Measurements from ENCODE around the gene DSCAML1. TPM values are rescaled to one million over a fixed set of nuclear protein-coding genes. Genes with fewer than 3 reads are reported as not detected.

Gene DSCAML1
- total RNA-seq, 1 donor from 2014 or later: 1.2 TPM

DNA sequence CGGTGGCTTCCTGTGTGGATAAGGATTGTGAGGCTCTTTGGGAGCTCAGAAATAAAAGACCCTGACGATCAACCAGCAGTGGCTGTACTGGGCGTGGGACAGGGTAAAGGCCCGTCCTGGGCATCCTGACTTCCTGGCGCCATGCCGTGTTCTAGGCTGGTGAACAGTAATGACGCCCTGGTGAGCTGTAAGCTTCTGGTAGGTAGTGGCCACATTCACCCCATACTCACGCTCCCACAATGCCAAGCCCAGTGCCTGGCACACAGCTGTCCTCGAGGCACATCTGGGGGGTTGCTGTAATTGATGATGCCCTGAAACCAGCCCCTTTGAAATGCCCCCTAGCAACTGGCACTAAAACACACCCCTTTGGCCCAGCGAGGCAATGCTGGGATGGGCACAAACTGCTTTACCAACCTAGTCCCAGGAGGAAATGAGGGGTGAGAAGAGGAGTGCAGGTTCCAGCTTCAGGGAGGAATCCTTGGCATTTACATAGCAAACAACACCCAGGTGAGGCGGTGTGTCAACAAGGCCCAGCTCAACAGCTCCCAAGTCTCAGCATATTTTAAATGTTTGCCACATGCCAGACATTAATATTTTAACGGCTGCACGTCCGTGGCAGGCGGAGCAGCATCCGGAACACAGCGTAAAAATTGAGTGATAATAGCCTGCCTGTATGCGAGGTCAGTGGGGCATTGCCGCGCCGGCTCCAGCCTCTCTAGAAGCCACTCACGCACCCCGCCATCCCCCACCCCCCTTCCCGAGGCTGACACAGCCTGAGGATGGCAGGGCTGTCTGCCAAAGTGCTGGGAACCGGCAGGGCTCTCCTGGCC lies 79.3 kb downstream of the DSCAML1 start:
- ATAC-seq (peak; percentile 63), DNase-seq (peak; percentile 62)
- intact Hi-C loops (cut with micrococcal nuclease): no loop called here

DNA sequence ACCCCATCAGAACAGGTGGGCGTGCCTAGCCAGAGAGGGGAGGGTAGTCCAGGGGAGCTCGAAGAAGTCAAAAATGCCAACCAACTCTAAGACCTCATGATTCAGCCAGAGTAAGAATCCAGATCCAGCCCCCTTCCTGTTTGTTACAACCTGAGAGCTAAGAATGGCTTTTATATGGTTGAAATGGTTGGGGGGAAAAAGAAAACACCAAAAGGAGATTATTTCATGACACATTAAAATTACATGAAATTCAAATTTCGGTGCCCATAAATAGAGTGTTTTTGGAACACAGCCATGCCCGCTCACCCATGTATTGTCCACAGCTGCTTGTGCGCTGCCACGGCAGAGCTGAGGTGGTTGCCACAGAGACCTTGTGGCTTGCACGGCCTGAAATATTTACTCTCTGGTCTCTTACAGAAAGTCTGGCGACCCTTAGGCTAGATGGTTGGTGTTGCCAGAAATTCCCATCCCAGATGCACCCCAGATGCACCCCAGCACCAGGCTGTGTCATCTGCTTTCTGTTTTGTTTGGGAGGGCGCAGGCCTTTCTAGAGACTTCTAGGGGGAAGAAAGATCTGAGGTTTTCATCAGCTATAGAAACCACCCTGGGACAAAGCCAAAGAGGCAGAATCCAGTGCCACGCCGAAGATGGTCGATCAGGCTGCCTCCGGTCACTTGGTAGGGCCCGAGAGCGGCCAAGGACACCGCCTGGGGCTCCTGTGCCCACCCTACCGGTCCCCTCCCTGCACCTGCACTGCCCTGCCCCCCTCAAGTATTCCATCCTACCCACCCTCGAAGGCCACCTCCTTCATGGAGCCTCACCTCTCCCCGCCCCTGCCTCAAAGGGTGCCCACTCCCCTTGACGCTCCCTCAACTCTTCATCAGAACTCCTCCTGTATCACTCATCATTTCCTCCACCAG lies 80.2 kb downstream of the DSCAML1 start:
- no peak for ATAC-seq

DNA sequence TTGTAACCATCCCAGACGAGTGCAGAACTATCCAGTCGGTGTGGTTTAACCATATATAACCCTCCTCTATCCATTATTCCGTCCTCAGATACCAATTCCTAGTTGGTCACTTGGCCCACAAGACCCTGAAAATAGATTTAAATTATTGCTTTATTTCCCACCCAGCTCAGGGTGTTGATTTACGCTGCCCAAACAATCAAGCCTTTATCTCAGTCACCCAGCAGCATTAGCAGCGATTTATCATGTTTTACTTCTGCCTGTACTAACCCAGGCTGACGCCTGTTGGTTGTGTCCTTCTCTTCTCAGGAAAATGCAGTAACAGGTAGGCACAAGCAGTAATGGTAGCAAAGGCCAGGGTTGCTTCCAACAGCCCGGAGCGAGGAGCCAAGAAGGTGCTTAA lies 81.2 kb downstream of the DSCAML1 start:
- DNase-seq: no peak
- no peak for ATAC-seq
- intact Hi-C loops (cut with micrococcal nuclease): no loop called here

More for the DNA sequence above, 80.2 kb downstream of the DSCAML1 start:
- no peak for DNase-seq
- intact Hi-C loops (cut with micrococcal nuclease): no loop called here

DNA sequence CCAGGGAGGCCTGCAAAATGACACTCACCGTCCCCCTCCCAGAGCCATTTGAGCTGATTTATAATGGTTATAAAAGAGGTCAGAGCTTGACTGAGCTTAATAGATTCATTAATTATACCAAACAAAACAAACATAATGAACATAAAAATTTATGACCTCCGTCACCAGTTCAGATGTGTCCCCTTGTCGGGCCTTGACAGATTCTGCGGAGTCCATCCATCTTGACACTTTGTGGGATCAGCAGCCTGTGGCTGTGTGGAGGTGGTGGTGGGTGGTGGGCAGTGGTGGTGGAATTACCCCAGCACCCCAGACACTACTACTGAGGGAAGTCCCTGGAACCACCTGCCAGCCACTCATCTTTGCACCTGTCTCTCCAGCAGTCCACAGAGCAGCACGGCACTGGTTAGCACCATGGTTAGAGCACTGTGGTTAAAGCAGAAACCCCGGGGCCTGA lies 83.5 kb downstream of the DSCAML1 start:
- DNase-seq (no peak), ATAC-seq (no peak)
- intact Hi-C loops (cut with micrococcal nuclease): no loop called here

DNA sequence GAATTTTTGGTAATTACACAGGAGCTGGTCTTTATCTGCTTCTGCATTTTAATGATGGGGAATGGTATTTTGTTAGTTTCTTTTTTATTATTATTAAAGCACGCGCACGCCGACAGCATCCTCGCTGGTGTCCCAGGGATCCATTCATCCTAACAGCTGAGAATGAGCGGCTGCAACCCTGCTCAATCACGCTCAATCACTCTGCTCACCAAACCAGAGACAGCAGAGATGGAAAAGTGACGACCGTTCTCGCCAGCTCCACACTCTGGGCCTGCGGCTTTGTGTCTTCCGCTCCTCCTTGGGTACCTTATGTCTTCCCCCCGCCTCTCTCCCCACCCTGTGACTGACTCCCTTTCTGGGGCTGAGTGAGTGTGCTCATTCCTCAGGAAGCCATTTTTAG lies 84.5 kb downstream of the DSCAML1 start:
- intact Hi-C loops (cut with micrococcal nuclease): no loop called here
- no peak for ATAC-seq
- no peak for DNase-seq

DNA sequence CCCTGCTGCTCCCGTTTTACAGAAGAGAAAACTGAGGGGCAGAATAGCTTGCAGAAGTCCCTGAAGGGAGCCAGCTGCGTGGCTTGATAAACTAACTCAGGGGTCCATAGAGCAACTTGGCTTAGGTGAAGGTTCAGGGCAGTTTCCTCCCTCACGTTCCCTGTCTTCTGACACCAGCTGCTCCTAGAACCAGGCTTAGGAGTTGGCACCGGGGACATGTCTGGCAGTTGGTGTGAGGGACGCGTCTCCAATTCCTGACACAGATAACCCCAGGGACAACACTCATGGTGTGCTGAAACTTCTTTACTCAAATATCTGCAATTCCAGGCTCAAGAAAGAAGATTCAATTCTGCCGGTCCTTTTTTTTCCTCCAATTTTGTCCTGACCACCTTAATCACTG lies 85.7 kb downstream of the DSCAML1 start:
- intact Hi-C loops (cut with micrococcal nuclease): no loop called here
- DNase-seq (no peak), ATAC-seq (no peak)

DNA sequence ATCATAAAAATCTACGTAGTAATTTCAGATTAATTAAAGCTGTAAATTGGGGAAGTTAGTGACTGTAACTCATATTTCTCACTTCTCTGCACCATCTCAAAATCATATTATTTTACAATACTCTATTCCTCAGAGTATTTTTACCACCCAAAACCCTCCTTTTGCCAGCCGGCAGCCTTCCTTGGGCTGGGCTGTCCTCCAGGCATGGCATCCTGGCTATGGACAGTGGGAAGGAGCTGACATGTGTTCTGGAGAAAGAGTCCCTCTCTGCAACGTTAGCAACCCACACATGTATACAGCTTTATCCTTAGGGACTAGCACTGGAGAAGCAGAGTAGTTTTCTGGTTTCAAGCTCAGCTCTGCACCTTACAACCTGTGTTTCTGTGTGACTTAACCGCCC lies 86.8 kb downstream of the DSCAML1 start:
- DNase-seq (no peak), ATAC-seq (no peak)
- intact Hi-C loops (cut with micrococcal nuclease): no loop called here

DNA sequence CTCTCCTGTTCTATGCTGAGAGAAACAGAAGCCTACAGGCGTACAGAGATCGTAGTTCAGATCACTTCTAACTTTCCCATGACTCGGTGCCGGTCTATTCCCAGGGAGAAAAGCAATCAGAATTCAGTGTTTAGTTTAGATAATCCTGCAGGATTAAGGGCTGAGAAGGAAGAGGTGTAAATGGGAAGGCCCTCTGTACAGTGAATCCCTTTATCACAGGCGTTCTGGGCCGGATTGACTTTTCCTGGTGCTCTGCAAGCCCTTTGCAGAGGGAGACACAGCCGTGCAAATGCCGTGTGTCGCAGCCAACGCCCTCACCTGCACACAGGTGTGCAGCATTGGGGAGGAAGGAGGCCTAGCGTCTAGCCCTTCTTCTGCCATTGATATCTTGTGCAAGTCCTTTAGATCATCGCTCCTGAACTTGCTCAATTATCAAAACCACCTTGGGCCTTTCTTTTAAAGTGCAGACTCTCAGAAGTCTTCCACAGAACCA lies 90.6 kb downstream of the DSCAML1 start:
- intact Hi-C loops (cut with micrococcal nuclease): no loop called here
- ATAC-seq (no peak), DNase-seq (no peak)

DNA sequence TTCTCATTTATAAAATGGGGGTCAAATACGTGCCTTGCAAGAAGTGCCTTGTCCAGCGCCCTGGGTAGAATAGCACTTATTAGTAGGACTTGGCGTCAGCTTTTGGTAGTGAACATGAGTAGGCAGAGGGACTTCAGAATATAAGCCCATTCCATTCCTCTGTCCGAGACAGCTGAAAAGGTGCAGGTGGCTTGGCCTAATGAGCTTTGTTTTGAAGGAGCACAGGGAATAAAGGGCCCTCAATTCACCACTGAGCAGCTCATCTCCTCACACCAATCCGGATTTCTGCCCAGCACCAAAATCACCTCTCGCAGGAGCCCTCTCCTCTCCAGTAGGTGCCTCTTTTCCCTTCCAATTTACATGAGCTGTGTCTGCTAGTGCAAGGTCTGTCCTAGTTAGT lies 91.2 kb downstream of the DSCAML1 start:
- ATAC-seq (no peak), DNase-seq (no peak)
- intact Hi-C loops (cut with micrococcal nuclease): no loop called here

DNA sequence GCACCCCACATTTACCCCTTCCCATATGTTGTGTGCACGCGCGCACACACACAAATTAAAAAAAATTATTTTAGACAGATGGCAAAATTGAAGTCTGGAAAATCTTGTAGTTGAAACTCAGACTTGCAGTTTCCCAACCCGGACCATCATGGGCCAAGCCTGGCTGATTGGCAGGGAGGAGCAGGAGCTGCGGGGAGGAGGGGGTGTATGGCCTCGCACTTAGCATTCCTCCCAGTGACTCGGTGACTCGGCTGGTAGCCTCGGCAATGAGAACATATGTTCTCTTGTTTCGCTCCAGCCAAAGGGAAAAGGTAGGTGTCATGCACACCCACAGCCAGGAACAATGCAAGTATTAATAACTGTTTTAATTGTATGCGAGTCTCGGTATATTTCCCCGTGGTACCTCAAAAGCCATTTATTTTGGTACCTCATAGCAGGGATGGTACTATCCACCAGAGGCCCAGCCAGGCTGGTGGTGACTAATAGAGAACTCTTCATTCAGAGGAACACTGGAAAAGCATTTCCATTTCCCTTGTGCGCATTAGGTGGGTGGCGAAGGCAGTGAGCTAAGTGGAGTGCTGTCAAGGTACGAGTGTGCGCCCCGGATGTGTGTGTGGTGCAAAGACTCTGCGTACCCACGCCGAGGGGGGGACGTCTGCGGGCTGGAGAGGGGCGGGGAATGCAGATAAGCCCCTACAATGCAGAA lies 92.5 kb downstream of the DSCAML1 start:
- DNase-seq: peak; percentile 51
- intact Hi-C loops (cut with micrococcal nuclease): no loop called here
- ATAC-seq: peak; percentile 83

DNA sequence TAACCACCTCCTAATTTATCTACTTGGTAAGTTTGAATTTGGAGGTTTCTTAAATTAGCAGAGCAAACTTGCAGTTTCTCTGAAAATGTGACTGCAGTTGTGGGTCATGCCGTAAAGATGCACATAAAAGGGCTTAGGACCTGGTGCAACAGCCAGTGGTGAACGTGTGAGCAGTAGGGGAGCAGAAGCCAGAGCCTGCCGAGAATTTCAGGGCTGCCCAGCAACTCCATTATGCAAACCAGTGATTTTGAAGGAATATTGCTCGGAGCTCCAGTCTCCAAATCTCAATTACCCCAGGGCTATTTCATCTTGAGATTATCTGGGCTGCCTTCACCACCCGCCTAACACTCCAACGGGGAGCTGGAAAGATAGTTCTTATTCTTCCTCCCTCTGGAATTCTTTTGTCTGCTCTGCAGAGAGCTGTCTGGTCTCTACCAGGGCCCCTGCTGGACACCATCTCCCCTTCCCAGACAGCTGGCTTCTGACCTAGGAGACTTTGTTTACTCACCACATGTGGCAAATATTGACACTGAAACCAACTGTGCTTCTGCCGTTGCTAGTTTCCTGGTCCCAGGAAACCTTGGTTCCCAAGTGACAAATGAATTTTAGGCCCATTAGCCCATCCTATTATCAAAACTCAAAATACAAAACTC lies 93.9 kb downstream of the DSCAML1 start:
- ATAC-seq (no peak), DNase-seq (no peak)
- intact Hi-C loops (cut with micrococcal nuclease): no loop called here

DNA sequence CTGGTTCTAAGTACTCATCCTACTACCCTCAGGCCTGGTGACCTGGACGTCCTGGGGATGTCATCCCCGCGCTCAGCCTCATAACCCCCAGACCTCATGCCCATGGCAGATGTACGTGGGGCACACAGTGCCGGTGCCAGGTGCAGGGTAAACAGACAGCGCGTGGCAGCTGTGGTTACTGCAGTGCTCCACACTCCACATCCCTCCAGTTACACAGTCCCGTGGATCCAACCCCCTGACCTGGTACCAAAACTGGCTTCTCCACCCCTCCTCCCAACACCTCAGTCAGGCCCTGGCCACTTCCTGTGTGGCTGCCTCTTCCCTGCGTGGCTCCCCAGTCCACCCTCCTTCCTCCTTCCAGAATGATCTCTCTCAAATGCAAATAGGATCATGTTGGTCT lies 95.2 kb downstream of the DSCAML1 start:
- ATAC-seq (no peak), DNase-seq (no peak)
- intact Hi-C loops (cut with micrococcal nuclease): no loop called here

DNA sequence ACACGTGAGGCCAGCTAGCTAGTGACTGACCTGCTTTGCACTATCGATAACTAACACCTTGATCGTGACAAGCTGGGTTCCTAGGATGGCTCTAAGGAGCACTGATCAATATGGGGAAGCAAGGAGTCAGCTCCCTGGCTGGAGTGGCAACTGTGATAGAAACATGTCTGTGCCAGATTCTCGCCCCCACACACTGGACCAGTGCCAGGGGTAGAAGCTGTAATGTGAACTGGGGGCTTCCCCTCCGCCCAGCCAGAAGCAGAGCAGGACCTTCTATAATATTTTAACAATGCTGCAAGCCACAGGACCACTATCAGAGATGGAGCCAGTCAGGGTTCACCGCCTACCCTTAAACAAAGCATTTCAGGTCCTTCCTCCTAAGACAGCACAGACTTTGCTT lies 96.5 kb downstream of the DSCAML1 start:
- ATAC-seq (no peak), DNase-seq (no peak)

DNA sequence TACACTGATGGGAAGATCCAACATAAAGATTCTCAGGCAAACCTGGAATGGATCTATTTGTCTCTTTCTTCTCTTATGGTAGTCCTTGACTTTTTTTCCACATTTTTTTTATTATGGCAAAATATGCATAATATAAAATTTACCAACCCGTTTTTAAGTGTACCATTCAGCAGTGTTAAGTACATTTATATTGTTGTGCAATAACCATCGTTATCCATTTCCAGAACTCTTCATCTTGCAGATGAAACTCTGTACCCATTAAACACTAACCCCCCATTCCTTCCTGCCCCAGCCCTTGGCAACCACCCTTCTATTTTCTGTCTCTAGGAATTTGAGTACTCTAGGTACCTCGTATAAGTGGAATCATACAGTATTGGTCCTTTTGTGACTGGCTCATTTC lies 99.7 kb downstream of the DSCAML1 start:
- DNase-seq (no peak), ATAC-seq (no peak)
- intact Hi-C loops (cut with micrococcal nuclease): no loop called here

More for the DNA sequence above, 96.5 kb downstream of the DSCAML1 start:
- intact Hi-C loops (cut with micrococcal nuclease): no loop called here

DNA sequence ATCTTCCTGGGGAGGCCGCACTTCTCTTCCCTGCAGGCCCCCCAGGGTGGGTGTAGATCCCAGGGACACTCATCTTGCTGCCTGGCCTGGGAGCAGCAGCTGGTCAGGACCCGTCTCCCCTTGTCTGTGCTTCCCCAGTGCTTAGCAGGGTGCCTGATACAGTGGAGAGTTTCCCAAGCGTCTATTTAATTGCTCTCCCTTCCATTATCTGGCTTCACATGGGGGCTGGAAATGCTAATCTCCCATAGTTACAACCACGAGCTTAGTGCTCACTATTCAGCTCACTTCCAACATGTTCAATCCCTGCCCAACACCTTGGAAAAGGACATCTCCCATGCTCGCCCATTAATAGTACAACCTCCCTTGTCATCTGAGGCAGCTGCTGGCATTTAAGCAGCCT lies 100.5 kb downstream of the DSCAML1 start:
- intact Hi-C loops (cut with micrococcal nuclease): no loop called here
- DNase-seq (no peak), ATAC-seq (no peak)

DNA sequence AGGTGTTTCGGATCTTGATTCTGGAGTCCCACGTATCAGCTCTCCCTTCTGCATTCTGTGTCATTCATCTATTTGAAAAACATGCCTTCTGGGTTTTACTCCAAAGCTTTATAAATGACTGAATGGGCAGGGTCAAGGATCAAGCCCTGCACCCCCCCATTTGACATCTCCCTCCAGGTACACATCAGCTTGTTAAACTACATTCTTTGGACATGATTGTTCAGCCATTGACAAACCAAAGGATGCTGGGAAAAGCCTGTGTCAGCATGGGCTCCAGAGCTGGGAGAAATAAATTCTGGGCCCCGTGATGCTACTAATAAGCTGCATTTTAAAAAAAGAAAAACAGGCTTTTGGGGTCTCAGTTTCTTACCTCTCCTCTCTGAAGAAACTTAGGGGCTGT lies 103.7 kb downstream of the DSCAML1 start:
- no peak for DNase-seq

DNA sequence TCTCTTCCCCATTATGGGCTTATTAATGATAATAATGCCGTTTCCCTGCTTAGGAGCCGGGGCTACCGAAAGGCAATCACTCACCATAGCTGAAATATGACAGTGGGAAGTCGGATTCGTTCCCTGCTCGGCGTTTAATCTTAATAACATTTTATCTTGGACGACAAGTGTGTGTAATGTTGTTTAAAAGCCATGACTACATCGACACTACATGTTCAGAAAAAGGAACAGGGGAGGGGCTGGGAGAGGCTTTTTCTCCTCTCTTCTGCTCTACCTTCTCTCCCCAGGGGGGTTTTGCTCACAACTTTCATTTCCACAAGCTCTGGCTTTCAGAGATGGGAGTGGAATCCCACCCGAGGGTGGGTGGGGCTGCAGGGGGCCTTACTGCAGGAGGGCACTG lies 105.5 kb downstream of the DSCAML1 start:
- ATAC-seq (peak; percentile 60), DNase-seq (no peak)
- intact Hi-C loops (cut with micrococcal nuclease): no loop called here

More for the DNA sequence above, 103.7 kb downstream of the DSCAML1 start:
- ATAC-seq: no peak
- intact Hi-C loops (cut with micrococcal nuclease): no loop called here

DNA sequence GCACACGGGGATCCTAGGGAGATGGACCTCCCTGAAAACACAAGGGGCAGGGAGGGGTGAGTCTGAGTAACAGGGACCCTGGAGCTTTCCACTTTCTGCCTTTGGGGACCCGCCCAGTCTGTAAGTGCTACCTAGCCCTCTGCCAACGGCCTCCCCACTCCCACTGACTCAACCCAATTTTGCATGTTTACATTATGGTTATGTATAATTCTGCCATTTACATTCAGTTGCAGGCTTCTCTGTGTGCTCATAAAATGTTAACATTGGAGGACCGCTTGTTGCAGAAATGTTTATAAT lies 105.8 kb downstream of the DSCAML1 start:
- ATAC-seq (no peak), DNase-seq (no peak)
- intact Hi-C loops (cut with micrococcal nuclease): no loop called here
